ENCODE data around the gene MAST3.

MAST3 gene

GRCh38 chr19:18110609-18111232, 13.1 kb downstream of the MAST3 start:
- no peak for DNase-seq (ENCODE audit: low read depth in 2 of 2, low spot score in 1 of 2)

GRCh38 chr19:18112989-18113478, 15.5 kb downstream of the MAST3 start:
- peak; percentile 58 to 59 for DNase-seq (ENCODE audit: low read depth in 2 of 2, low spot score in 1 of 2)

GRCh38 chr19:18113827-18114226, 16.2 kb downstream of the MAST3 start:
- no peak for DNase-seq (ENCODE audit: low read depth in 2 of 2, low spot score in 1 of 2)

- DNase-seq (ENCODE audit: low read depth in 2 of 2, low spot score in 1 of 2) = no peak
Observed at GRCh38 chr19:18114483-18114882, 16.9 kb downstream of the MAST3 start.

DNA sequence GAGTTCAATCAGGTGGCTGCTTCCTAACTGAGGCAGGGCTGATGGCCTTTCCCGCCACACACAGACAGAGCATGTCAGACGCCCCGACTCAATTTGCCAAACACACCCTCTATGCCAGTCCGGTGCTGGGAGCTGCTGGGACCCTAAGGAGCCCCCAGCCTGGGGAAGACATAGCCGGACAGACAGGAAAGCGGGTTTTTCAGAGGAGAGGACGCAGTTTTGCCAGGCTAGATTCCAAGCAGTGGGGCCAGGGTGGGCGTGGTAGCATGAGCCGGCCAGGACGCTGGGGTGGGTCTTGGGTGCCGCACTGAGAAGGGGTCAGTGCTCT, 19.8 kb downstream of the MAST3 start:
- no peak for DNase-seq (ENCODE audit: low read depth in 2 of 2, low spot score in 1 of 2)

DNA sequence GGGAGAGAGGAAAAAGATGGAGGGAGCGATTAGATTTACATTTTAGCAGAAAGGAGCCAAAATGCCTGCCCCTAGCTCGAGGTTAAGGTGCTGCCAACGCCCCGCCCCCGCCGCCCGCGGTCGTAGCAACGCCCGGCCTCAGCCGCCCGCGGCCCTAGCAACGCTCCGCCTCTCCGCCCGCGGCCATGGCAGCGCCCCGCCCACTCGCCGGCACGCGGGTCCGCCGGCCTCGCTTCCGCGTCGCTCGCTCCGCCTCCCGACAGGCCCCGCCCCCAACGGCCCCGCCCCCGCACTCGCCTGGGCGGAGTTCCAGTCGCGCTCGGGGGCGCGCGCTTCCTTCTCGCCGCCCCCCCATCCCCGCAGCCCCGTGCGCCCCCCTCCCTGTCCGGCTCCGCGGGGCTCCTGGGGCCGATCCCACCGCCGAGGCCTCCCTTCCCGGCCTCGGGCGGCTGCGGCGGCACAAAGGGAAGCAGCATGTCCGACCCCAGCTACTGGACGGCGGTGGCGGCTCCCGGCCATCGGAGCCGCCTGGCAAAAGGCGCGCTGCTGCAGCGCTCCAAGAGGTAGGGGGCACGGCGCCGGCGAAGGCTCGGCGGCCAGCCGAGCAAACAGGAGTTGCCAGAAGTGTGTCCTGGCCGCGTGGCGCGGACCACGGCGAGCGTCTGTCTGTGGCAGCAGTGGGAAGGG, 20.3 kb downstream of the MAST3 start:
- DNase-seq (ENCODE audit: low read depth in 2 of 2, low spot score in 1 of 2) = peak; percentile 88 to 91

- DNase-seq (ENCODE audit: low read depth in 2 of 2, low spot score in 1 of 2) = no peak
Observed at GRCh38 chr19:18118420-18119012, 20.9 kb downstream of the MAST3 start.

- no peak for DNase-seq (ENCODE audit: low read depth in 2 of 2, low spot score in 1 of 2)
Observed at GRCh38 chr19:18119013-18119716, 21.6 kb downstream of the MAST3 start.

DNA sequence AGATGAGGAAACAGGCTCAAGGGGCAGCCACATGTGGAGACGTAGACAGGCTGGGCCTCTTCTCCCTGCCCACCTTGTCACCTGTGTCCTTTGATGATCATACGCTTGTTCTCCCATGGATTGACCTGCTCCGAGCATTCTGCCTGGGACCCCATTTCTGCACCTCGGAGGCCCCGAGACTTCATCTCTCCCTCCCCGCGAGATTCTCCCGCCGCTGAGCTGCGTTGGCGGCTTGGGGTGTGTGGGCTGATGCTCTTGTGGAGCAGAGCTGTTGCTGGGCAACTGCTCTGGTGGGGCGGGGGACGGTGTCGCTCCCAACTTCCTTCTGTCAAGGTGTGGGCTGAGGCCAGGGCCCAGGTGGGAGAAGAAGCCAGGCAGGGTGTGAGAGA, 22.1 kb downstream of the MAST3 start:
- peak; percentile 40 to 46 for DNase-seq (ENCODE audit: low read depth in 2 of 2, low spot score in 1 of 2)

DNA sequence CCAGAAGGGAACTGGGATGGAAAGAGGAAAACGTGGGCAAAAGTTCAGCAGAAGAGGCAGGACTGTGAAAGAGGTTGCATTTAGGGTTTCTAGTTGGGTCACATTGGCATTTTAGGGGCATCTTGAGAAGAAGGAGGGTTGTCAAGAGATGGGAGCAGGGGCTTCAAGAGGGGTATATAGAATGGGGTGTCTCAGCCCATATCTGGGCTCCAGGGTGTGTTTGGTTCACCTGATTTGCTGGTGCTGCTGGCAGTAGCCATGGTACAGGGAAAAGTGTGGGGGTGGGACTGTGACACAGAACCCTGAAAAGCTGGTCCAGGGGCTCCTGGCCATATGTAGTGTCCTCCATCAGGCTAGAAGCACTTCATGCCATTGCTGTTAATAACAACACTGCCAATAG, 22.5 kb downstream of the MAST3 start:
- DNase-seq (ENCODE audit: low read depth in 2 of 2, low spot score in 1 of 2) = no peak

DNA sequence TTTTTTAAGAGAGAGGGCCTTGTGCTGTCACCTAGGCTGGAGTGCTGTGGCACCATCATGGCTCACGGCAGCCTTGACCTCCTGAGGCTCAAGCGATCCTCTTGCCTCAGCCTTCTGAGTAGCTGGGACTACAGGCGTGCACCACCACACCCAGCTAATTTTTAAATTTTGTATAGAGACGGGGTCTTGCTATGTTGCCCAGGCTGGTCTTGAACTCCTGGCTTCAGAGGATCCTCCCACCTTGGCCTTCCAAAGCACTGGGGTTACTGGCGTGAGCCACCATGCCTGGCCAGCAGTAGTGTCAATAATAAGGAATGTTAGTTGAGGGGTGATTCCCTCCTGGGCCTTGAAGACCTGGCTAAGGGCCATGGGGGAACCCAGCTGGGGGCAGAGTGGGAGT, 23.6 kb downstream of the MAST3 start:
- DNase-seq (ENCODE audit: low read depth in 2 of 2, low spot score in 1 of 2) = no peak

DNA sequence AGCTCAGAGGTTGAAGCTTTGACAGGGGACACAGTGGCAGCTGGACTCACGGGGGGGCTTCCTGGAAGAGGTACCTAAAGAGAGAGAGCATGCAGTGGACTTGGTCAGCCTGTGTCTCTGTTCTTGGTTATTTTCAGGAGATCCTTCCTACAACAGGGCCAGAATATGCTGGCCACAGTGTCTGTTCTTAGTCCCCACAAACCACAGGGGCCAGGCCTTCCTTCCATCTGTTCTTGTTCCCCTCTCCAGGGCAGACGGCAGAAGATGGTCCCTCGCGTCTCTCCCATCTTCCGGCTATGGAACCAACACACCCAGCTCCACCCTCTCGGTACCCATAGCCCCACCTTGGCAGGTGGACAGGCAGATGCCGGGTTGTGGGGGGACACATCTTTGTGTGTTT, 24.8 kb downstream of the MAST3 start:
- DNase-seq (ENCODE audit: low read depth in 2 of 2, low spot score in 1 of 2) = no peak

DNA sequence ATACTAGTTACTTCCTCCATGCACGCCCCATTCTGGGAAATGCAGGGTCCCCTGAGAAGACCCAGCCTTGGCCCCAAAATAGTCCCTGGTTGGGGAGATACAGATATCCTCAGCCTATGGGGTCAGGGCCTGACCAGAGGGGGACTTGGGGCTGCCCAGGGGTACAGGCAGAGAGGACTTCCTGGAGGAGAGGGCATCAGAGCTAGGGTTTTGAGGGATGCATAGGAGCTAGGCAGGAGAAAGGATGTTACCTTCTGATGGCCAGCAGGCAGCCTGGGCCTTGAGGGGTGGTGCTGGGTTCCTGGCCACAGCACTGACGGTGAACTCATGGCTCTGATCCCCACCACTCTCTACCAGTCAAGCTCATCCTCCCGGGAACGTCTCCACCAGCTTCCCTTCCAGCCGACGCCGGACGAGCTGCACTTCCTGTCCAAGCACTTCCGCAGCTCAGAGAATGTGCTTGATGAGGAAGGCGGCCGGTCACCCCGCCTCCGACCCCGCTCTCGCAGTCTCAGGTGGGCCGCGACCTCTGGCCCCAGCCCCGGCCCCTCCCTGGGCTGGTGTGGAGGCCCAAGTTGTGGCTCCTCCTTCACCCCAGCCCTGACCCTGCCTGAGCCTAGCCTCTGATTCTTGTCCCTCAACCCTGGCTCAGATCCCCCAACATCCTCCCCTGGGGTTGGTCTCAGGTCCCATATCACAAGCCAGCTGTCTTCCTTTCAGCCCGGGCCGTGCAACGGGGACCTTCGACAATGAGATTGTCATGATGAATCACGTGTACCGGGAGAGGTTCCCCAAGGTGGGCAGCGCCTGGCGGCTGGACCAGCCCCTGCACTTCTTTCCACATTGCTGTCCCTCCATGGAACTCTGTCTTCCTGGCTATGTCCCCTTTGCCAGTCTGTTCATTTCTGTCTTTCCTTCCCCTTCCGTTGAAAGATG, 25.6 kb downstream of the MAST3 start:
- DNase-seq (ENCODE audit: low read depth in 2 of 2, low spot score in 1 of 2) = no peak

- DNase-seq (ENCODE audit: low read depth in 2 of 2, low spot score in 1 of 2) = no peak
Observed at GRCh38 chr19:18123819-18124218, 26.2 kb downstream of the MAST3 start.

GRCh38 chr19:18126097-18126496, 28.5 kb downstream of the MAST3 start:
- no peak for DNase-seq (ENCODE audit: low read depth in 2 of 2, low spot score in 1 of 2)

DNA sequence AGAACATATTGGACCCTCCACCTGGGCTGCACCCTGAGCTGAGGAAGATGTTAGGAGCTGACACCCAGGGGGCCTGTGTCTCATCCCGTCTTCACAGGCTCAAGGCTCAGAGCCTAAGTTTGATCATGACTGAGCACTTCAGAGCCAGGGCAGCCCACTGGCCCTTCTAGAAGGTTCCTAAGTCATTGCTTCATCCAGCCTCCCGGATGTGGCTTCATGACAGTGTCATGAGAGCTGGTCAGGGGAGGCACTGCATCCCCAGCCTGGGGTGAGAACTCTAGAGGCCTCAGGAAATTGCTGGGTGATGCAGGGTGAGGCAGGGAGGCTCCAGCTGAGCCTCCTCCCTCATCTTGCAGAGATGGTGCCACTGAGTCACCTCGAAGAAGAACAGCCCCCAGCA, 30.5 kb downstream of the MAST3 start:
- DNase-seq (ENCODE audit: low read depth in 2 of 2, low spot score in 1 of 2) = no peak

GRCh38 chr19:18128805-18129204, 31.2 kb downstream of the MAST3 start:
- DNase-seq (ENCODE audit: low read depth in 2 of 2, low spot score in 1 of 2) = no peak

DNA sequence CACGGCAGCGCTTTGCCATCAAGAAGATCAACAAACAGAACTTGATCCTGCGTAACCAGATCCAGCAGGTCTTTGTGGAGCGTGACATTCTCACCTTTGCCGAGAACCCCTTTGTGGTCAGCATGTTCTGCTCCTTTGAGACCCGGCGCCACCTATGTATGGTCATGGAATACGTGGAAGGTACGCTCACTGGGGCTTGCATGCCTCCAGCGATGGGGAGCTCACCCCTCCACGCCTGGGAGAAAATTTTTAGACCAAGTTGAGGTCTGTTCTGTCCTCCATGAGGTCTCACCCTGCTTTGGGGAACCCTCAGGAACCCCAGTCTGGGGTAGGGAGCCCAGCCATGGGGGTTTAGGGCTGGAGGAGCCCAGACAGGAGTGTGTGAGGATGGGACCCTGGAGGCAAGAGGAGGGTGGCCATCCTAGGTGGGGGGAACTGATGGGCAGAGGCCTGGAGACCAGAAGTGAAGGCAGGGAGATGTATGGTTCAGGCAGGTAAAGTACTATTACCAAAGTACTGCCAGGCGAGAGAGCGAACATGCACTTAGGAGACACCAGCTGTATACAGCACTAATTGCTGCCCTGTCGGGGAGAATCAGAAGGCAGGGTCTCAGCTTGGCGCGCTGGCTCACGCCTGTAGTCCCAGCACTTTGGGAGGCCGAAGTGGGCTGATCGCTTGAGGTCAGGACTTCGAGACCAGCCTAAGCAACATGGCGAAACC, 33.1 kb downstream of the MAST3 start:
- DNase-seq (ENCODE audit: low read depth in 2 of 2, low spot score in 1 of 2) = no peak

GRCh38 chr19:18131841-18132596, 34.4 kb downstream of the MAST3 start:
- no peak for DNase-seq (ENCODE audit: low read depth in 2 of 2, low spot score in 1 of 2)
